BLaER1 (cell line): ENCODE data around the gene TEAD3.

ENCODE experiments used
- H3K27ac ChIP-seq: shearing (Covaris generic); formaldehyde crosslinking; 2 replicates; pipeline ENCODE4 v1.8.1; 2022
- H3K27me3 ChIP-seq: shearing (Covaris generic); formaldehyde crosslinking; 2 replicates; pipeline ENCODE4 v1.8.1; 2022
- H3K36me3 ChIP-seq: shearing (Covaris generic); formaldehyde crosslinking; 2 replicates; pipeline ENCODE4 v1.8.1; 2022
- H3K4me1 ChIP-seq: shearing (Covaris generic); formaldehyde crosslinking; 2 replicates; pipeline ENCODE4 v1.8.1; 2022
- H3K4me2 ChIP-seq: shearing (Covaris generic); formaldehyde crosslinking; 2 replicates; pipeline ENCODE4 v1.8.1; 2022
- H3K4me3 ChIP-seq: shearing (Covaris generic); formaldehyde crosslinking; 2 replicates; pipeline ENCODE4 v1.8.1; 2022
- H3K9ac ChIP-seq: shearing (Covaris generic); formaldehyde crosslinking; 2 replicates; pipeline ENCODE4 v1.8.1; 2022
- H3K9me3 ChIP-seq: shearing (Covaris generic); formaldehyde crosslinking; 2 replicates; pipeline ENCODE4 v1.8.1; 2022
- H4K20me1 ChIP-seq: shearing (Covaris generic); formaldehyde crosslinking; 2 replicates; pipeline ENCODE4 v1.8.1; 2022
- Cebpa-rat ChIP-seq: shearing (Covaris generic); IDR thresholded peaks from 2 replicates; pipeline ENCODE4 v1.8.1; 2022

TEAD3 gene

DNA sequence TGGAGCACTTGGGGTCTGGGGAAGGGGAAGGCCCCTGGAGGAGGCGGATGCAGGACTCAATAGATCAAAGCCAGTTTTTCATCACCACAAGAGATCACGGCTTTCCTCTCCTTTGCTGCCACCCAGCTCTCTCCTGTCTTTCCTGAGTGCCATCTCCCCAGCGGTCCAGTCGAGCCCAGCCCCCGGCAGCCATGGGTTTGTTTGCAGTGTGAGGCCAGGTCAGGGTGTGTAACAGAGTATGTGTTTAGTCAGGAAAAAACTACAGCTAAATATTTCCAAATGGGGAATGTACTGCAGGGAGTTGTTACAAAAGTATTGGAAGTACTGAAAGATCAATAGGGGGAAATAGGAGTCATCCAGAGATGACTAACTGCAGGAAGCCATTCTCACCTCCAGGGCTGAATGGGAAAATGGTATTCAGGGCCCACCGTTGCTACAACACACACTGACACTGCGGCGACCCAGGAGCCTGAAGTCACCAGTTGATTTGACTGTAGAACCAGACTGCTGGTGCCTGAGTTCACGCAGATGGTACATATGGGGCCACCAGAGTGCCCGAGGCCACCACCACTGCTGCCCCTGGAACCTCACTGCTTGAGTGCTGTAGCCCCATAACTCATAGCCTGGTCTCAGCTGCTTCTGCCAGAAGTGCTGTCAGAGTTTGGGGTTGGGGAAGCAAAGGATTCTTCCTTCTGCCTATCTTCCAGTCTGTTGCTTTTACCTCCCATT, 68.3 kb downstream of the TEAD3 start:
- H3K27me3 ChIP-seq = no peaks in the 10 kb centered on the region
- no peak overlapping the region for H3K9ac ChIP-seq
- H3K4me3 ChIP-seq = no peak overlapping the region
- no peak for TF ChIP-seq Cebpa-rat
- H3K9me3 ChIP-seq = peaks cover 37% of the 10 kb centered on the region
- H3K4me1 ChIP-seq = peaks cover 28% of the 10 kb centered on the region
- no peak overlapping the region for H3K27ac ChIP-seq
- no peaks in the 10 kb centered on the region for H4K20me1 ChIP-seq
- H3K36me3 ChIP-seq = peaks cover 49% of the 10 kb centered on the region
- H3K4me2 ChIP-seq = no peak overlapping the region

DNA sequence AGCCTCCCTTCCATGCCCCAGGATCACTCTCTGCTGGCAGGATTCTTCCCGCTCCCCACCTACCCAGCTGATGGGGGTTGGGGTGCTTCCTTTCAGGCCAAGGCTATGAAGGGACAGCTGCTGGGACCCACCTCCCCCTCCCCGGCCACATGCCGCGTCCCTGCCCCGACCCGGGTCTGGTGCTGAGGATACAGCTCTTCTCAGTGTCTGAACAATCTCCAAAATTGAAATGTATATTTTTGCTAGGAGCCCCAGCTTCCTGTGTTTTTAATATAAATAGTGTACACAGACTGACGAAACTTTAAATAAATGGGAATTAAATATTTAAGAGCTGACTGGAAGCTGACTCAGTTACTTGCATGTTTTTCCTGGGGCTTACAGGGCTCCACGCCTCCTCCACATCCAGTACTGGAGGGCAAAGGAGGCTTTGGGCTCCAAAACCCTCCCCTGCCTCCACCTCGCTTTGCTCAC, 69.0 kb downstream of the TEAD3 start:
- Histone ChIP-seq H3K36me3 (peaks cover 56% of the 10 kb centered on the region), H3K4me1 (peaks cover 28% of the 10 kb centered on the region), H3K27ac (peak overlapping the region; percentile 87; the same call in 1 of the 2 replicates), H3K9ac (no peak overlapping the region), H4K20me1 (no peaks in the 10 kb centered on the region), H3K9me3 (peaks cover 37% of the 10 kb centered on the region), H3K27me3 (no peaks in the 10 kb centered on the region), H3K4me2 (no peak overlapping the region), H3K4me3 (no peak overlapping the region)
- no peak for TF ChIP-seq Cebpa-rat

DNA sequence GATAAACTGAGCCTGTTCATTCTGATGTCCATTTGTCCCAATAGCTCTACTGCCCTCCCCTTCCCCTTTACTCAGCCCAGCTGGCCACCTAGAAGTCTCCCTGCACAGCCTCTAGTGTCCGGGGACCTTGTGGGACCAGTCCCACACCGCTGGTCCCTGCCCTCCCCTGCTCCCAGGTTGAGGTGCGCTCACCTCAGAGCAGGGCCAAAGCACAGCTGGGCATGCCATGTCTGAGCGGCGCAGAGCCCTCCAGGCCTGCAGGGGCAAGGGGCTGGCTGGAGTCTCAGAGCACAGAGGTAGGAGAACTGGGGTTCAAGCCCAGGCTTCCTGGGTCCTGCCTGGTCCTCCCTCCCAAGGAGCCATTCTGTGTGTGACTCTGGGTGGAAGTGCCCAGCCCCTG, 69.4 kb downstream of the TEAD3 start:
- no peak overlapping the region for H3K4me3 ChIP-seq
- peaks cover 30% of the 10 kb centered on the region for H3K4me1 ChIP-seq
- H3K27me3 ChIP-seq = no peaks in the 10 kb centered on the region
- H4K20me1 ChIP-seq = no peaks in the 10 kb centered on the region
- H3K9ac ChIP-seq = no peak overlapping the region
- peaks cover 37% of the 10 kb centered on the region for H3K9me3 ChIP-seq
- H3K27ac ChIP-seq = peak overlapping the region; percentile 87
- TF ChIP-seq Cebpa-rat = no peak
- H3K36me3 ChIP-seq = peaks cover 61% of the 10 kb centered on the region
- no peak overlapping the region for H3K4me2 ChIP-seq

DNA sequence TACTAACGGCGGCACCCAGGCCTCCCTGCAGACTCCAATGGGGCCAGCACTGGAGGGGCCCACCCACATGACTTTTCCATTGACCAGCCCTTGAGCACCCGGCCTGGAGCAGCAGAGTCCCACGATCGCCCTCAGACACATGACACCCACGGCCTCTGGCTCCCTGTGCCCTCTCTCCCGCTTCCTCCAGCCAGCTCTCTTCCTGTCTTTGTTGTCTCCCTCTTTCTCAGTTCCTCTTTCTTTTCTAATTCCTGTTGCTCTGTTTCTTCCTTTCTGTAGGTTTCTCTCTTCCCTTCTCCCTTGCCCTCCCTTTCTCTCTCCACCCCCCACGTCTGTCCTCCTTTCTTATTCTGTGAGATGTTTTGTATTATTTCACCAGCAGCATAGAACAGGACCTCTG, 70.8 kb downstream of the TEAD3 start:
- H4K20me1 ChIP-seq = no peaks in the 10 kb centered on the region
- peaks cover 37% of the 10 kb centered on the region for H3K4me1 ChIP-seq
- H3K27ac ChIP-seq = peak overlapping the region; percentile 87
- H3K4me2 ChIP-seq = peak overlapping the region; percentile 88
- H3K4me3 ChIP-seq = peak overlapping the region; percentile 41; the same call in 1 of the 2 replicates
- peaks cover 37% of the 10 kb centered on the region for H3K9me3 ChIP-seq
- H3K36me3 ChIP-seq = peaks cover 72% of the 10 kb centered on the region
- peak overlapping the region; percentile 63 for H3K9ac ChIP-seq
- no peaks in the 10 kb centered on the region for H3K27me3 ChIP-seq
- TF ChIP-seq Cebpa-rat = no peak

DNA sequence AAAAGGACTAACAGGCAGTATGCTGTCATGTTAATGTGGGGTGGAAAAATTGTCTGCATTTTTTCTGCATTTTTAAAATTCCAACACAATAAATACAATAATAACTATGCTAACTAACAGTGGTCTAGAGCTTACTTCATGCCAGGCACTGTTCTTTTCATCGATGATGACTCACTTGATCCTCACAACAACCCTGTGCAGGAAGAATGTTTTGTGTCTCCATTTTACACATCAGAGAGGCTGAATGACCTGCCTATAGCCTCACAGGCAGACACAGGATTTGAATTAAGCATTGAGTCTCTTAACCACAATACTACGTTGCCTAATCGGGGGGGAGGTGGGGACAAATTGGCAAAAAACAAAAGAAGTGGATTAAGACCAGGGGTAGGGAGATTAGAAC, 71.6 kb downstream of the TEAD3 start:
- Histone ChIP-seq H3K36me3 (peaks cover 73% of the 10 kb centered on the region), H4K20me1 (no peaks in the 10 kb centered on the region), H3K9me3 (peaks cover 35% of the 10 kb centered on the region), H3K9ac (peak overlapping the region; percentile 63), H3K27ac (peak overlapping the region; percentile 87), H3K27me3 (no peaks in the 10 kb centered on the region), H3K4me1 (peaks cover 39% of the 10 kb centered on the region), H3K4me3 (peak overlapping the region; percentile 41; the same call in 1 of the 2 replicates), H3K4me2 (peak overlapping the region; percentile 88)
- TF ChIP-seq Cebpa-rat = no peak
